RPMI8226 (cell line): ENCODE results near the gene RNU2-1.
A peak's percentile ranks its signal among the peaks of the same experiment; 100 is the strongest.
"Not testable (repeated sequence)": the region's sequence is repeated elsewhere in the genome, so short reads cannot be mapped to it uniquely, and the experiment has no call there.

Experiments used
- DNase-seq: peaks from one replicate; pipeline ENCODE4 v3.0.0-alpha.2; 2015

The RNU2-1 gene

DNA sequence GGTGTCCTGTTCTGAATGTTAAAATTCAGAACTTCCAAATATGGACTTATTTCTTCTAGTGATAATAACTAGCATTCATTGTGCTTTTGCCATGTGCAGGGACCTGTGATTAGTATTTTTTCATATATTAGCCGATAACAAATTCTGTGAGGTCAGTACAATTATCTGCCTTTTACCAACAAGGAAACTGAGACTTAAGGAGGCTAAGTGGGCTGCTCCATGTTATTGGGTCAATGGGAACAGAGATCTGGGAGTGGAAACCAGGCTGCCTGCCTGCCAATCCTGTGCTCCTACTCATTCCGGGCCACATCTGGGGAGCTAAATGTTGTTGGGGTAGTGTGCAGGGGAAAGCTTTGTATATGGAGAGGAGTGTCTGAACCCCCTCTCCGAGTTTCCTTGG, 18.4 kb downstream of the RNU2-1 start:
- no peak for DNase-seq

DNA sequence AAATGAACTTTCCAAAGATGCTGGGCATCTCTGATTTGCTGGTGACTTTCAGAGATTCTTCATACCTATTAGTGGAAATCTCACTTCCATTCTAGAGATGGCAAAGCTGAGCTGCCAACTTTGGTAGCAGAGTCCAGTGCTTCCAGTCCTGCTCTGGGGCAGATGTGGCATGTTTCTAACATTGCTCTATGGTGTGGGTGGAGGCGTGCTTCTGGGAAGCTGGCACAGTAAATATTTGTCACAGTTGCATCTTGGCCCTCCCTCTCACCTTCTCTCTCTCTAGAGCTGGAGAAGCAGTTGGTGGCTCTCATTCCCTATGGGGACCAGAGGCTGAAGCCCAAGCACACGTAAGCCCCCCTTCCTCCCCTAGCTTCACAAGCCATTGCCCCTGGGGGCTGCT, 20.2 kb downstream of the RNU2-1 start:
- DNase-seq, result no peak

DNA sequence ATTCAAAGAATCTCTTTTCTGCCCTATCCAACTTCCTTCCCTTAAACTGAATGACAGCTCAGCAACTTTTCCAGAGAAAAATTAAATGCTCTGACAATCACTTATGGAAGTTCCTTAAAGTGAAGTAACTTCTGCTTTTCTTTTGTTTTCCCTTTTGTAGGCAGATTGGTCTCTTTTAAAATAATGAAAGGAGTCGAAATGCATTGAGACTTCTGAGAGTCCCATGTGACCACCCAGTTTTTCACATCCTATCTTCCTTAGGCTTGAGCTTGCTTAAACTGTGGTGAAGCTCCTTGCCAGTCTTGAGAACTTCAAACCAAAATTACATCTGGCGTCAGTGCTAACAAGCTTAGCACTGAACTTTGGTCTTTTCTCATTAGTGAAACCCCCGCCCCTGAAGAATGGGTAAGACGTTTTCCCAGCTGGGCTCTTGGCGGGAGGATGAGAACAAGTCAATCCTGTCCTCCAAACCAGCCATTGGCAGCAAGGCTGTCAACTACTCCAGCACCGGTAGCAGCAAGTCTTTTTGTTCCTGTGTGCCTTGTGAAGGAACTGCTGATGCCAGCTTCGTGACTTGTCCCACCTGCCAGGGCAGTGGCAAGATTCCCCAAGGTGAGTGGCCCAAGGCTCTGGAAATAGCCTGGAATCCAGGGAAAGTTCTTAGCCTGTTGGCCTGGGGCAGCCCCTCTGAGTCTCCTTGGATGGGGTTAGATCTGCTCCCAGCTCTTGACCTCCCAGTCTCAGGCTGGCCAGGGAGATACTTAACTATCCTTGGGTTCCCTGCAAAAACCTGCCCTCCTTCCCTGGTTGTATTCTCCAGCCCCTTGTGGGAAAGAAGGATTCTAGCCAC, 20.9 kb downstream of the RNU2-1 start:
- DNase-seq, result peak; percentile 46

DNA sequence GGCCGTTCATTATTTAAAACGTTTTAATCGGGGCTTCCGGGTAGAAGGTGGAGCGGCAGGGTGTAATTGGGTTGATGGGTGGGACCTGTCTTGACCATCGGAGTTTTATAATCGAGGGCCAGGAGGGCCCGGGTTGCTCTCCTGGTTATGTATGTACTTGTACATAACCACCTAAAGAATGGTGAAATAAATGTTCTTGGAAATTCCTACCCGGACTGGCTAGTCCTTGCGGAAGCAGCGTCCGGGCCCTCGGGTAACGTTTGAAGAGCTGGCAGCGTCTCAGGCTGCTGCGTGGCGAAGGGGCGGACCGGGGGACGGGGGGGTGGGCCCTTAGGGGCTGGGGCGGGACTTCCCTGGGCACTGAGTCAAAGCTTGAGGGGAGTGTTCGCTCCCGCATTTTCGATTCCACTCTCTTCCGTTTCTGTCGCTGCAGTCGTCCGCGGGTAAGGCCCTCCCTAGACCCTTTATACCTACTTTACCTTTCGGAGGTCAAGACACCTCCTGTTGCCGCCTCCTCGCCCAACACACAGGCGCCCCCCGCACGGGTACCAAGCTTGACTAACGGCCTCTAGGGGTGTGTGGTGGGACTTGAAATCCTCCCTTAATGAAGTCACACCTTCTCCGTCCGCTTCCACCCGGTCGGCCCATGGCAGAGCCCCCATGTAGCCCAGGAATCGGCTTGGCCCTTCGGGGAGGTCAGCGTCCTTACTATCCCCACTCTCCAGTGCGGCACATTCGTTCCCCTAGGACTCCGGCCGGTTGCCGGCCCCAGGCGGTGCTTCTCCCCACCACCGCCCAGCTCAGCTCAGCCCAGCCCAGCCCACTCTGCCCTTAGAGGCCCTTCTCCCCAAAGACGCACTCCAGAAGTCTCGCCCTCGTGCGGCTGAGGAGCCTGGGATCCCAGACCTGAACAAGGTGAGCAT, 22.0 kb downstream of the RNU2-1 start, which contains the start of gene TMEM106A:
Gene TMEM106A, plus strand, starts transcription at position 396 of the 923 bp plus-strand sequence. CDS start 1,167 bp downstream, outside the sequence.
- DNase-seq, result peak; percentile 83

DNA sequence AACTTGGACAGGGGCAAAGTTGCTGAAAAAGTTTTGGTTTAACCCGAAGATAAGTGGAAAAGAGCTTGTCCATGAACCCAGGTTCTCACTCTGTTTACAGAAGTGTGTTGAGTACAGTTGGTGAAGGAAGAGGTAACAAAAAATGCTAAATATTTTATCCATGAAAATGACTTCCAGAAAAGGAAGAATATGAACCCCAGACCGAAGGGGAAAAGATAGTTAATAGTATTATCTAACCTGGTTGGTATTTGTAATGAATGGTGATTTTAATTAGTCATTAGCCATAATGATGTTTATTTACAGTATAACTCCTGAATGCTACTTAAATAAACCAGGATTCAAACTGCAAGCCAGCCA, 22.7 kb downstream of the RNU2-1 start:
- peak; percentile 34 for DNase-seq

DNA sequence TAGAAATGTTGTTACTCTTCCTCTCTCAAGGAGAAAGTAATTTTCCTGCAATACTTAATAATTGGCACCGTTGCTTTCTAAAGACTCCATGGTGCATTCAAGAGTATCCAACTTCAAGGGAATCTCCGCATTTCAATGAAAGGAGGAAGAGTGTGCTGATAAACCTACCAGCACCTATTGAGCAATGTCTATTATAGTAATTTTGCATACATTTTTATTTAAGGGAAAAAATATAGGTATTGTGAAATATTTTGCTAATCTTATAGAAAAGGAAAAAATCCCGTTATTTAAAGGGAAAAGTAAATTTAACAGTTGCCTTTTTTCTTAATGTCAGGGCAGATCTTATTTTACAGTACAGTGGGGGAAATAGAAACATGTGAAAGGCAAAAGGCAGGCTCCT, 23.2 kb downstream of the RNU2-1 start:
- no peak for DNase-seq

DNA sequence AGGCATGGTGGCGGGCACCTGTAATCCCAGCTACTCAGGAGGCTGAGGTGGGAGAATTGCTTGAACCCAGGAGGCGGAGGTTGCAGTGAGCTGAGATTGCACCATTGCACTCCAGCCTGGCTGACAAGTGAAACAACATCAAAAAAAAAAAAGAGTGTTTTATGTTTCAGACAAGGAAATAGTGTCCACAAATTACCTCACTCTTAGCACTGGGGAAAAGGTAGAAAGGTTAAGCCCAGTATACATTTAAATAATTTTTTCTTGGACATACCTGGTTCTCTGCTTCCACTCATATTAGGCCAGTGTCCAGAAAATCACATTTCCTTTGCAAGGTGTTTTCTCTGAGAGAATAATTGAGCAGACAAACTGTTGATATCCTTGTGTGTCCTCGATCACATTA, 30.8 kb downstream of the RNU2-1 start:
- not testable (repeated sequence) for DNase-seq

DNA sequence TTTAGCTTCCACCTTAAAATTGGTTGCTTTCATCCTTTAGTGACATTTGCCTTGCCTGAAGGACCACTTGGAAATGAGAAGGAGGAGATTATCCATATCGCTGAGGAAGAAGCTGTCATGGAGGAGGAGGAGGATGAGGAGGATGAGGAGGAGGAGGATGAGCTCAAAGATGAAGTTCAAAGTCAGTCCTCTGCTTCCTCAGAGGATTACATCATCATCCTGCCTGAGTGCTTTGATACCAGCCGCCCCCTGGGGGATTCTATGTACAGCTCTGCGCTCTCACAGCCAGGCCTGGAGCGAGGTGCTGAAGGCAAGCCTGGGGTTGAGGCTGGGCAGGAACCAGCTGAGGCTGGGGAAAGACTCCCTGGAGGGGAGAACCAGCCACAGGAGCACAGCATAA, 33.6 kb downstream of the RNU2-1 start:
- DNase-seq, result no peak

DNA sequence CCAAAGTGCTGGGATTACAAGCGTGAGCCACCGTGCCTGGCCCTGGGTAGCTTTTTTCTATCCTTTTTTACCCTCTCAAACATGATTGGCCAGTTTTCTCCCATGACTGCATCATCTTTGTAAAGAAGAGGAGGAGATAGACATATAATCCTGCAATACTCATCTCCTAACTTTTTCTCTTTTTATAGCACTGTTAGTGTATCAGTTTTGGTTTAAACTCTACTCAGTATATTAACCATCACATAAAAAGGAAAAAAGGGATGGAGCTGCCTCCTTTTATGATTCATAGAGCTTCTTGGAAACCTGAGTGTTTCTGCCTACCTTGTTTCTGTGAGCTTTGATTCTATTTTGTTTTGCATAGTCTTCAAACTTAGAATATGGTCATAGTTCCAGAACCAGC, 34.1 kb downstream of the RNU2-1 start:
- no peak for DNase-seq

DNA sequence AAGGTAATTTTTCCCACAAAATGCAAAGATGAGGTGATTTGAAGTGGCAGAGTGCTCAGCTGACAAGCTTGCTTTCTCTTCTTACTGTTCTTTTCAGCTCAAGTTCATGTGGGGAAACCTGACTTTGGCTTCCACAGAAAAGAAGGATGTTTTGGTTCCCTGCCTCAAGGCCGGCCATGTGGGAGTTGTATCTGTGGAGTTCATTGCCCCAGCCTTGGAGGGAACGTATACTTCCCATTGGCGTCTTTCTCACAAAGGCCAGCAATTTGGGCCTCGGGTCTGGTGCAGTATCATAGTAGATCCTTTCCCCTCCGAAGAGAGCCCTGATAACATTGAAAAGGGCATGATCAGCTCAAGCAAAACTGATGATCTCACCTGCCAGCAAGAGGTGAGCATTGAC, 40.5 kb downstream of the RNU2-1 start:
- no peak for DNase-seq

DNA sequence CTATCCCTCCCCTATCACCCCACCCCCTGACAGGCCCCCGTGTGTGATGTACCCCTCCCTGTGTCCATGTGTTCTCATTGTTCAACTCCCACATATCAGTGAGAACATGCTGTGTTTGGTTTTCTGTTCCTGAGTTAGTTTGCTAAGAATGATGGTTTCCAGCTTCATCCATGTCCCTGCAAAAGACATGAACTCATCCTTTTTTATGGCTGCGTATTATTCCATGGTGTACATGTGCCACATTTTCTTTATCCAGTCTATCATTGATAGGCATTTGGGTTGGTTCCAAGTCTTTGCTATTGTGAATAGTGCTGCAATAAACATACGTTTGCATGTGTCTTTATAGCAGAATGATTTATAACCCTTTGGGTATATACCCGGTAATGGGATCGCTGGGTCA, 47.1 kb downstream of the RNU2-1 start:
- DNase-seq, result not testable (repeated sequence)

DNA sequence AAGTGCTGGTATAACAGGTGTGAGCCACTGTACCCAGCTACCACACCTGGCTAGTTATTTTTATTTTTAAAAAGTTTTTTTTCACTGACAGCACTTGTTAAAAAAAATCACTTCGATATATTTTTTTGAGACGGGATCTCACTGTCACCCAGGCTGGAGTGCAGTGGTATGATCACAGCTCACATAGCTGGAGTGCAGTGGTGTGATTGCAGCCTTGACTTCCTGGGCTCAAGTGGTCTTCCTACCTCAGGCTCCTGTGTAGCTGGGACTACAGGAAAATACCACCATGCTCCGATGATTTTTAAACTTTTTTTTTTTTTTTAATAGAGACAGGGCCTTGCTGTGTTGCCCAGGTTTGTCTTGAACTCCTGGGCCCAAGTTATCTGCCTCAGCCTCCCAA, 49.9 kb downstream of the RNU2-1 start:
- no peak for DNase-seq
